ENCODE results near the gene FOXL2NB. TPM values are rescaled to one million over a fixed set of nuclear protein-coding genes. Genes with fewer than 3 reads are reported as not detected.

The FOXL2NB gene
- total RNA-seq, 1 donor from 2014 or later, result 1.5 TPM

DNA sequence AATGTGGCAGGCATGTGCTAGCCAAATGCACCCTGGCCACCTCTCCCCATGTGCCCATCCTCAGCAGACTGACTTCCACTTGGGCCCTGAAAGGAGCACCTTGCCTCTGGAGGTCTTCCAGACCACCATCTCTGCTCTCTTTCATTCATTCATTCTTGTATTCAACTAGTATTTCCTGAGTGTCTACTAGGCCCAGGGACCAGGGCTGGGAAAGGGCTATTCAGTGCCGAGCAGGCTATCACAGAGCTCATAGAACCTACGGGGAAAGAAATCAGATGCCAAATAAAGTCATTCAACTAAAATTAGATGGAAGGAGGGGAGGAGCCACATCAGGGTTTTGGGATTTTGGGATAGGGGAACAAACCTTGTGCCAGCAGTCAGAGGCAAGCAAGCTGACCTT lies 40.2 kb downstream of the FOXL2NB start:
- TF ChIP-seq, protein P1, sequence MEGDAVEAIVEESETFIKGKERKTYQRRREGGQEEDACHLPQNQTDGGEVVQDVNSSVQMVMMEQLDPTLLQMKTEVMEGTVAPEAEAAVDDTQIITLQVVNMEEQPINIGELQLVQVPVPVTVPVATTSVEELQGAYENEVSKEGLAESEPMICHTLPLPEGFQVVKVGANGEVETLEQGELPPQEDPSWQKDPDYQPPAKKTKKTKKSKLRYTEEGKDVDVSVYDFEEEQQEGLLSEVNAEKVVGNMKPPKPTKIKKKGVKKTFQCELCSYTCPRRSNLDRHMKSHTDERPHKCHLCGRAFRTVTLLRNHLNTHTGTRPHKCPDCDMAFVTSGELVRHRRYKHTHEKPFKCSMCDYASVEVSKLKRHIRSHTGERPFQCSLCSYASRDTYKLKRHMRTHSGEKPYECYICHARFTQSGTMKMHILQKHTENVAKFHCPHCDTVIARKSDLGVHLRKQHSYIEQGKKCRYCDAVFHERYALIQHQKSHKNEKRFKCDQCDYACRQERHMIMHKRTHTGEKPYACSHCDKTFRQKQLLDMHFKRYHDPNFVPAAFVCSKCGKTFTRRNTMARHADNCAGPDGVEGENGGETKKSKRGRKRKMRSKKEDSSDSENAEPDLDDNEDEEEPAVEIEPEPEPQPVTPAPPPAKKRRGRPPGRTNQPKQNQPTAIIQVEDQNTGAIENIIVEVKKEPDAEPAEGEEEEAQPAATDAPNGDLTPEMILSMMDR (IDR thresholded peaks at IDR 0.05), result no peak
- TF ChIP-seq POLR2AphosphoS5 (IDR thresholded peaks at IDR 0.05; ENCODE audit: insufficient read depth in 1 of 2, low read depth in 1 of 2) (no peak), POLR2A (IDR thresholded peaks at IDR 0.05) (no peak)
- Histone ChIP-seq H3K27ac (no peak overlapping the region), H3K9me3 (no peaks in the 10 kb centered on the region), H3K4me3 (no peak overlapping the region), H3K36me3 (no peaks in the 10 kb centered on the region), H3K4me1 (no peaks in the 10 kb centered on the region), H3K27me3 (no peaks in the 10 kb centered on the region)
- intact Hi-C loops (cut with DNase I), result no loop called here
- DNase-seq (ENCODE audit: extremely low spot score in 2 of 2), result no peak

DNA sequence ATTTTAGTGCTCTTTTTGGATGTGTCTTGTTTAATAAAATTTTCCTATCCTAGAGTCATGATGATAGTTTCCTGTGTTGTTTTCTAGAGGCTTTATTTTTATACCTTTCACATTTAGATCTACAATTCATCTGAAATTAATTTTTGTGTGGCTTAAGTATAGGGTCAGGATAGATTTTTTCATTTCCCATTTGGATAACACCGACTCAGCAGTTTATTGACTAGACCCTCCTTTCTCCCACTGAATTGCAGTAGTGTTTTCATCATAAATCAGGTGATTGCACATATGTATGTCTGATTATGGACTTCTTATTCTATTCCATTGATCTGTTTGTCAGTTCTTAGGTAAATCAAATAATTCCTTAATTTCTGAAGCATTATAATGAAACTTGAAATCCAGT lies 48.7 kb downstream of the FOXL2NB start:
- H3K27me3 ChIP-seq, result no peaks in the 10 kb centered on the region
- H3K4me1 ChIP-seq, result no peaks in the 10 kb centered on the region
- H3K4me3 ChIP-seq, result no peak overlapping the region
- no peak for DNase-seq (ENCODE audit: extremely low spot score in 2 of 2)
- TF ChIP-seq POLR2AphosphoS5 (IDR thresholded peaks at IDR 0.05; ENCODE audit: insufficient read depth in 1 of 2, low read depth in 1 of 2) (no peak), POLR2A (IDR thresholded peaks at IDR 0.05) (no peak)
- TF ChIP-seq, protein P1 (IDR thresholded peaks at IDR 0.05), result no peak
- H3K27ac ChIP-seq, result no peak overlapping the region
- no peaks in the 10 kb centered on the region for H3K9me3 ChIP-seq
- intact Hi-C loops (cut with DNase I), result no loop called here
- no peaks in the 10 kb centered on the region for H3K36me3 ChIP-seq

Other genes starting within 250 kb of the FOXL2NB start
- 31.9 TPM for gene PIK3CB, start 112.3 kb upstream of the FOXL2NB start, total RNA-seq
- gene FOXL2, start 80 bp upstream of the FOXL2NB start, total RNA-seq, result 1.5 TPM
- not detected for gene PRR23A, start 59.1 kb downstream of the FOXL2NB start, total RNA-seq
- gene PRR23B, start 73.7 kb downstream of the FOXL2NB start, total RNA-seq, result not detected
- not detected for gene PRR23C, start 97.7 kb downstream of the FOXL2NB start, total RNA-seq